ENCODE results near the gene SH3PXD2A. TPM values are rescaled to one million over a fixed set of nuclear protein-coding genes. Genes with fewer than 3 reads are reported as not detected.

Gene SH3PXD2A
- total RNA-seq, 4 donors from 2014 or later: 9.4 to 20.6 (median 11.2) TPM

- no peak for DNase-seq
- no peaks in the 10 kb centered on the region for H3K4me1 ChIP-seq
- 58% methylated on average over 5 of the region's 7 CpGs; no CpG with 5 or more reads in 1 of the 2 donors for WGBS, 2 donors
- H3K4me3 ChIP-seq (replicated peaks in 1 of 3): no peak overlapping the region
- H3K9me3 ChIP-seq: no peaks in the 10 kb centered on the region
- no peak overlapping the region for H3K27ac ChIP-seq
- no peaks in the 10 kb centered on the region for H3K27me3 ChIP-seq
- intact Hi-C loops (cut with DNase I): no loop called here
- no peak for TF ChIP-seq CTCF (IDR thresholded peaks at IDR 0.05)
- no peaks in the 10 kb centered on the region for H3K36me3 ChIP-seq
Measured at GRCh38 chr10:103564116-103564501, 291.3 kb downstream of the SH3PXD2A start.

- WGBS, 2 donors: 87 to 89% methylated on average over 7 of the region's 7 CpGs
- intact Hi-C loops (cut with DNase I): no loop called here
- no peak for DNase-seq
- no peaks in the 10 kb centered on the region for H3K9me3 ChIP-seq
- no peaks in the 10 kb centered on the region for H3K27me3 ChIP-seq
- H3K4me3 ChIP-seq (replicated peaks in 1 of 3): no peak overlapping the region
- TF ChIP-seq CTCF (IDR thresholded peaks at IDR 0.05): no peak
- TF ChIP-seq POLR2A (IDR thresholded peaks at IDR 0.05): no peak
- no peaks in the 10 kb centered on the region for H3K36me3 ChIP-seq
- no peak overlapping the region for H3K27ac ChIP-seq
- H3K4me1 ChIP-seq: no peaks in the 10 kb centered on the region
Measured at GRCh38 chr10:103563231-103564115, 291.9 kb downstream of the SH3PXD2A start.

- H3K36me3 ChIP-seq: no peaks in the 10 kb centered on the region
- no peak overlapping the region for H3K27ac ChIP-seq
- no peaks in the 10 kb centered on the region for H3K4me1 ChIP-seq
- TF ChIP-seq POLR2A (IDR thresholded peaks at IDR 0.05) (no peak), CTCF (IDR thresholded peaks at IDR 0.05) (no peak)
- H3K4me3 ChIP-seq (replicated peaks in 1 of 3): no peak overlapping the region
- 72 to 85% methylated on average over 4 of the region's 4 CpGs for WGBS, 2 donors
- no peak for DNase-seq
- no peaks in the 10 kb centered on the region for H3K27me3 ChIP-seq
- intact Hi-C loops (cut with DNase I): no loop called here
- no peaks in the 10 kb centered on the region for H3K9me3 ChIP-seq
Measured at GRCh38 chr10:103562383-103562782, 293.0 kb downstream of the SH3PXD2A start.

GRCh38 chr10:103560886-103561285, 294.5 kb downstream of the SH3PXD2A start:
- WGBS, 2 donors: 85 to 90% methylated on average over 7 of the region's 7 CpGs
- Histone ChIP-seq H3K36me3 (no peaks in the 10 kb centered on the region), H3K9me3 (no peaks in the 10 kb centered on the region), H3K4me3 (replicated peaks in 1 of 3) (no peak overlapping the region), H3K27ac (no peak overlapping the region), H3K27me3 (no peaks in the 10 kb centered on the region), H3K4me1 (peaks cover 0 to 2% of the 10 kb centered on the region in 2 donors)
- TF ChIP-seq CTCF (IDR thresholded peaks at IDR 0.05) (no peak), POLR2A (IDR thresholded peaks at IDR 0.05) (no peak)
- no peak for DNase-seq
- intact Hi-C loops (cut with DNase I): no loop called here

- Histone ChIP-seq H3K4me1 (peaks cover 7 to 10% of the 10 kb centered on the region in 2 donors), H3K9me3 (no peaks in the 10 kb centered on the region), H3K4me3 (replicated peaks in 1 of 3) (no peak overlapping the region), H3K27ac (no peak overlapping the region), H3K36me3 (no peaks in the 10 kb centered on the region), H3K27me3 (no peaks in the 10 kb centered on the region)
- intact Hi-C loops (cut with DNase I): no loop called here
- 81 to 85% methylated on average over 9 of the region's 9 CpGs for WGBS, 2 donors
- DNase-seq: no peak
- TF ChIP-seq POLR2A (IDR thresholded peaks at IDR 0.05) (no peak), CTCF (IDR thresholded peaks at IDR 0.05) (no peak)
Measured at GRCh38 chr10:103559776-103560175, 295.6 kb downstream of the SH3PXD2A start.
